ENCODE results near the gene CDC14C. TPM values are rescaled to one million over a fixed set of nuclear protein-coding genes. Genes with fewer than 3 reads are reported as not detected.

CDC14C gene
- total RNA-seq, 1 donor from 2014 or later, result 0.31 TPM

DNA sequence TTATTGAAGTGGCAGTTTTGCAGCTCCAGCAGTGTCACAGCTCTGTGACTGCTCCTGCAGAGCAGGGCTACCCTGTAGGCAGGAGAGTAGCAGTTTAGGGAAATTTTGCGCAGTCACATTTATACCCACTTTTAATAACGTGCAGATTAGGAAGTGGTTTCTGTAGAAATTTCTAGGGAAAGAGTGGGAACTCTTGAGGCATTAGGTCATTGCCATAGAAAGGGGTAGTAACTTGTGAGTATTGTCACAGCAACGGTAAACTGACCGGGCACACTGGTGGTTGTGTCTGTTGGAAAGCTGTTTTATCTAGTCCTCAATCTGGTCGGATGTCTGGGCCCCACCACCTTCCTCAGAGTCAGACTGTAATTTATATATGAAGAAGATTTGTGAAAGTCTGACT is 51.9 kb downstream of the CDC14C start:
- DNase-seq, result no peak

DNA sequence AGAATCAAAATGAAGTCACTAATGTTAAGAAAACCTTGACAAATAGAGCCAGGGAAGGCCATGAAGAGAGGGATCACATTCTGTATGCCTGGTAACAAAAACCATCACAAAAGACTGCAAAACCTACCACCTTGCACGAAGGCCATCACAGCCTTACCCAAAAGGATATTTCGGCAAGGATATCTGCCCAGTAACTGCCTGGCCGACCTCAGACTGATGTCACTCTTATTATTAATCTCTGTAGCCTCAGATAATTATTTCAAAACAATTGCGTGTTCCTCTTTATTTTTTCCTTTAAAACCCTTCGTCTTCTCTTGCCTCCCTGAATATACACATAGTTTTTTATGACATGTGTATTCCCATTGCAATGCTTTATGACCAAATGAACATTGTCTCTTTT is 52.5 kb downstream of the CDC14C start:
- no peak for DNase-seq
